A549 (cell line): ENCODE results near the gene CDKN3. TPM values are rescaled to one million over a fixed set of nuclear protein-coding genes. Genes with fewer than 3 reads are reported as not detected.

Experiments
- ATAC-seq, 2 experiments: fragments of 200-7000 bp in 1 of 2; fragments of >200 bp in 1 of 2; cut with Nextera tagmentation in 1 of 2; cut with Tn5 transposase in 1 of 2; 3 replicates each; pipeline versions ENCODE4 v1.8.0 to v1.9.1; 2018 to 2020; ENCODE audit warnings: mild to moderate bottlenecking in 1 of 2, moderate library complexity in 1 of 2
- CTCF ChIA-PET: fragments of 300-600 bp; sonication (Branson Sonifier 250); formaldehyde crosslinking; extraction: SDS; loops from one replicate; lab custom pipeline; 2021; ENCODE audit warnings: antibody characterized with exemption, inconsistent platforms; lab: Yijun Ruan, JAX
- POLR2A ChIA-PET: fragments of 350-600 bp; formaldehyde crosslinking; extraction: SDS; loops from one replicate; lab custom pipeline; 2021; ENCODE audit warnings: antibody characterized with exemption, inconsistent platforms; lab: Yijun Ruan, JAX
- DNase-seq, 2 experiments: peaks; one replicate each; pipeline versions ENCODE4 v3.0.0 to v3.0.0-alpha.2; 2011 to 2016; ENCODE audit warnings: low read depth in 1 of 2, low spot score in 1 of 2
- FAIRE-seq: peaks from 2 replicates; lab custom pipeline; 2011; peaks lifted over from hg19 to GRCh38; lab: Jason Lieb, UNC
- H3K27ac ChIP-seq, 2 experiments: fragments of >200 bp; sonication (Bioruptor Twin); formaldehyde crosslinking; 3 replicates each; pipeline ENCODE4 v1.5.1; 2016 to 2017
- H3K4me1 ChIP-seq: fragments of >200 bp; sonication (Bioruptor Twin); formaldehyde crosslinking; 3 replicates; pipeline ENCODE4 v1.6.1; 2016
- H3K4me2 ChIP-seq: fragments of >200 bp; sonication (Bioruptor Twin); formaldehyde crosslinking; 3 replicates; pipeline ENCODE4 v1.6.1; 2016
- H3K4me3 ChIP-seq: fragments of >200 bp; sonication (Bioruptor Twin); formaldehyde crosslinking; 3 replicates; pipeline ENCODE4 v1.5.1; 2016
- H3K9me3 ChIP-seq: fragments of >200 bp; sonication (Bioruptor Twin); formaldehyde crosslinking; 3 replicates; pipeline ENCODE4 v1.6.1; 2016
- BCL3 ChIP-seq: fragments of >200 bp; sonication (Bioruptor Twin); formaldehyde crosslinking; IDR thresholded peaks from 3 replicates; pipeline ENCODE4 v1.6.1; 2016
- CBX2 ChIP-seq: fragments of 200-600 bp; sonication (generic); IDR thresholded peaks from 2 replicates; pipeline ENCODE4 v1.6.1; 2016; ENCODE audit warnings: low read depth, mild to moderate bottlenecking, borderline replicate concordance
- CBX8 ChIP-seq: fragments of 200-600 bp; sonication (generic); IDR thresholded peaks from 2 replicates; pipeline ENCODE4 v1.6.1; 2016
- CEBPB ChIP-seq, 2 experiments: fragments of >200 bp in 1 of 2; sonication (Bioruptor Twin) in 1 of 2; formaldehyde crosslinking in 1 of 2; IDR thresholded peaks; 2 replicates each; pipeline ENCODE4 v1.6.1; 2012 to 2016
- CHD2 ChIP-seq: fragments of 150-350 bp; IDR thresholded peaks from 2 replicates; pipeline ENCODE4 v1.6.1; 2014; ENCODE audit warnings: low read length; ENCODE audit not compliant: partially characterized antibody
- E2F6 ChIP-seq: IDR thresholded peaks from 2 replicates; pipeline ENCODE4 v1.6.1; 2012; ENCODE audit warnings: low read depth, borderline replicate concordance
- EHF ChIP-seq: fragments of 250-450 bp; sonication (Bioruptor Pico); IDR thresholded peaks from 2 replicates; pipeline ENCODE4 v1.5.0; 2020; ENCODE audit warnings: mild to moderate bottlenecking
- EP300 ChIP-seq, 2 experiments: fragments of >200 bp; sonication (Bioruptor Twin); formaldehyde crosslinking; IDR thresholded peaks; 2 replicates in 1 of 2; 3 replicates in 1 of 2; pipeline ENCODE4 v1.6.1; 2016 to 2017
- ESRRA ChIP-seq: fragments of 150-350 bp; IDR thresholded peaks from 2 replicates; pipeline ENCODE4 v1.6.1; 2014; ENCODE audit warnings: mild to moderate bottlenecking, low read length, borderline replicate concordance
- FOXS1 ChIP-seq: fragments of 250-450 bp; sonication (Bioruptor Pico); IDR thresholded peaks from 2 replicates; pipeline ENCODE4 v1.5.0; 2020; ENCODE audit warnings: mild to moderate bottlenecking, moderate library complexity
- GATA3 ChIP-seq: IDR thresholded peaks from 2 replicates; pipeline ENCODE4 v1.6.1; 2012; ENCODE audit warnings: borderline replicate concordance
- HES2 ChIP-seq: fragments of >200 bp; sonication (Bioruptor Twin); formaldehyde crosslinking; IDR thresholded peaks from 2 replicates; pipeline ENCODE4 v1.6.1; 2016
- HMGXB4 ChIP-seq: fragments of 250-450 bp; sonication (Bioruptor Pico); IDR thresholded peaks from 2 replicates; pipeline ENCODE4 v1.5.0; 2021; ENCODE audit warnings: mild to moderate bottlenecking, moderate library complexity, borderline replicate concordance
- HOXB13 ChIP-seq: fragments of 250-450 bp; sonication (Bioruptor Pico); IDR thresholded peaks from 2 replicates; pipeline ENCODE4 v1.5.0; 2020; ENCODE audit warnings: low read depth, mild to moderate bottlenecking, moderate library complexity
- HOXB5 ChIP-seq: fragments of 250-450 bp; sonication (Bioruptor Pico); IDR thresholded peaks from 2 replicates; pipeline ENCODE4 v1.5.0; 2020; ENCODE audit warnings: mild to moderate bottlenecking, moderate library complexity
- JUN ChIP-seq, 2 experiments: fragments of >200 bp; sonication (Bioruptor Twin); formaldehyde crosslinking; IDR thresholded peaks; 2 replicates in 1 of 2; 3 replicates in 1 of 2; pipeline ENCODE4 v1.6.1; 2016 to 2017
- JUNB ChIP-seq: fragments of >200 bp; sonication (Bioruptor Twin); formaldehyde crosslinking; IDR thresholded peaks from 2 replicates; pipeline ENCODE4 v1.6.1; 2016
- KDM5A ChIP-seq: fragments of 200-600 bp; sonication (generic); IDR thresholded peaks from 2 replicates; pipeline ENCODE4 v1.6.1; 2016; ENCODE audit warnings: antibody characterized with exemption, mild to moderate bottlenecking
- MAX ChIP-seq: IDR thresholded peaks from 2 replicates; pipeline ENCODE4 v1.6.1; 2012
- MAZ ChIP-seq: fragments of 150-350 bp; IDR thresholded peaks from 2 replicates; pipeline ENCODE4 v1.6.1; 2014; ENCODE audit warnings: antibody characterized with exemption, low read depth, low read length, borderline replicate concordance
- NR3C1 ChIP-seq: fragments of >200 bp; sonication (Bioruptor Twin); formaldehyde crosslinking; IDR thresholded peaks from 3 replicates; pipeline ENCODE4 v1.6.1; 2017
- PBX3 ChIP-seq: IDR thresholded peaks from 2 replicates; pipeline ENCODE4 v1.6.1; 2012
- PHF8 ChIP-seq: fragments of 200-600 bp; sonication (generic); IDR thresholded peaks from 2 replicates; pipeline ENCODE4 v1.6.1; 2016; ENCODE audit warnings: low read depth, mild to moderate bottlenecking, antibody characterized with exemption, moderate library complexity, borderline replicate concordance
- POLR2A ChIP-seq: IDR thresholded peaks from 2 replicates; pipeline ENCODE4 v1.6.1; 2012; ENCODE audit warnings: mild to moderate bottlenecking, low read length
- POLR2AphosphoS2 ChIP-seq: conservative IDR thresholded peaks from 2 replicates; pipeline ENCODE4 v1.6.1; 2012; ENCODE audit warnings: low read length, improper control_type of control experiment, inconsistent platforms
- RAD21 ChIP-seq, 2 experiments: fragments of >200 bp in 1 of 2; sonication (Bioruptor Twin) in 1 of 2; formaldehyde crosslinking in 1 of 2; IDR thresholded peaks in 1 of 2; conservative IDR thresholded peaks in 1 of 2; 2 replicates in 1 of 2; 3 replicates in 1 of 2; pipeline ENCODE4 v1.6.1; 2012 to 2018; ENCODE audit warnings: inconsistent platforms in 1 of 2
- RARB ChIP-seq: fragments of 250-450 bp; sonication (Bioruptor Pico); IDR thresholded peaks from 2 replicates; pipeline ENCODE4 v1.8.0; 2021; ENCODE audit warnings: mild to moderate bottlenecking, moderate library complexity
- RCOR1 ChIP-seq: fragments of 150-350 bp; IDR thresholded peaks from 2 replicates; pipeline ENCODE4 v1.6.1; 2014; ENCODE audit warnings: antibody characterized with exemption, low read length, low read depth
- RFX5 ChIP-seq: fragments of 450-650 bp; IDR thresholded peaks from 2 replicates; pipeline ENCODE4 v1.7.1; 2014; ENCODE audit warnings: antibody characterized with exemption, mild to moderate bottlenecking, moderate library complexity
- RNF2 ChIP-seq: fragments of 200-600 bp; sonication (generic); IDR thresholded peaks from 2 replicates; pipeline ENCODE4 v1.6.1; 2016; ENCODE audit warnings: low read depth, mild to moderate bottlenecking, antibody characterized with exemption, moderate library complexity, borderline replicate concordance
- SREBF2 ChIP-seq: fragments of 450-650 bp; IDR thresholded peaks from 2 replicates; pipeline ENCODE4 v1.6.1; 2014; ENCODE audit warnings: mild to moderate bottlenecking, moderate library complexity
- TP53 ChIP-seq: fragments of 250-450 bp; sonication (Bioruptor Pico); IDR thresholded peaks from 2 replicates; pipeline ENCODE4 v1.5.0; 2021; ENCODE audit warnings: mild to moderate bottlenecking, moderate library complexity
- USF2 ChIP-seq: fragments of 450-650 bp; IDR thresholded peaks from 2 replicates; pipeline ENCODE4 v1.6.1; 2014; ENCODE audit warnings: antibody characterized with exemption
- ZFP36 ChIP-seq: fragments of 450-650 bp; IDR thresholded peaks from 2 replicates; pipeline ENCODE4 v1.6.1; 2014; ENCODE audit warnings: borderline replicate concordance; ENCODE audit not compliant: partially characterized antibody
- WGBS: methylation state at CpG from one replicate; pipeline ENCODE4 v1.1.6; 2017; ENCODE audit errors: missing lambda C conversion rate; 5-methylcytosine and 5-hydroxymethylcytosine counted together
- polyA minus RNA-seq: library from RNA; depleted of rRNA, polyadenylated mRNA; stranded (reverse); fragments of >200 nt; gene quantifications from 2 replicates; pipeline ENCODE4 v1.2.3, GENCODE V29; 2011; rRNA and poly(A)+ RNA removed
- polyA plus RNA-seq, 4 experiments: library from polyadenylated mRNA; depleted of rRNA in 3 of 4; stranded (reverse); fragments of >200 nt; fragmentation: RNase III in 1 of 4; extraction: RNeasy Plus Mini Kit Qiagen cat#74134 plus additional on column Dnase treatment in 1 of 4; gene quantifications; 2 replicates in 3 of 4; 3 replicates in 1 of 4; pipeline ENCODE4 v1.2.3, GENCODE V29; 2011 to 2017

Gene CDKN3
- polyA plus RNA-seq (2011; rRNA removed) (142 and 154 TPM in 2 replicates), polyA plus RNA-seq (2017; fragmentation: RNase III; extraction: RNeasy Plus Mini Kit Qiagen cat#74134 plus additional on column Dnase treatment) (62.7 to 78.5 TPM (median 67.4 TPM) in 3 replicates), polyA minus RNA-seq (22.6 and 30.9 TPM in 2 replicates)
- 73.7 and 84.9 TPM in 2 replicates for polyA plus RNA-seq (2012; cell fraction: cytosol; rRNA removed)
- polyA plus RNA-seq (2012; cell fraction: nucleus; rRNA removed): 15.3 and 23.7 TPM in 2 replicates

GRCh38 chr14:54396493-54397335 is at the start of gene CDKN3:
TSS of gene CDKN3 (plus strand) at chr14:54397007. CDS start at chr14:54397069, 62 bp downstream.
- peak; percentile 98 for ATAC-seq
- peak within 1 kb of the TSS; percentile 81 to 93 for H3K27ac ChIP-seq
- H3K4me1 ChIP-seq: peaks cover 28% of the 10 kb centered on the region
- TF ChIP-seq EP300 (IDR thresholded peaks at IDR 0.05) (no peak), RARB (CRISPR knock-in tag) (no peak), TP53 (CRISPR knock-in tag) (no peak), E2F6 (peak; percentile 69), CEBPB (IDR thresholded peaks at IDR 0.05) (no peak), JUNB (no peak), GATA3 (0 out of 2 replicates have a peak, but pooled peaks have one; percentile 22), BCL3 (0 out of 3 replicates have a peak, but pooled peaks have one; percentile 34), USF2 (no peak), RCOR1 (no peak), RFX5 (peak; percentile 70; the same call in 1 of the 2 replicates), CBX2 (no peak), RAD21 (conservative IDR thresholded peaks at IDR 0.05 in 1 of 2, IDR thresholded peaks at IDR 0.05 in 1 of 2) (no peak), HOXB5 (CRISPR knock-in tag) (0 out of 2 replicates have a peak, but pooled peaks have one; percentile 43), HMGXB4 (no peak), HOXB13 (no peak), CHD2 (no peak), CBX8 (no peak), HES2 (no peak), EHF (CRISPR knock-in tag) (no peak), POLR2AphosphoS2 (no peak), KDM5A (no peak), PBX3 (no peak; the same call in 1 of the 2 replicates), MAZ (no peak), ESRRA (no peak), FOXS1 (CRISPR knock-in tag) (no peak), RNF2 (0 out of 2 replicates have a peak, but pooled peaks have one; percentile 37), JUN (IDR thresholded peaks at IDR 0.05) (peak in 1 of 2 experiments; percentile 50; a peak in 1 of 5 replicates), ZFP36 (no peak), SREBF2 (no peak), PHF8 (peak; percentile 85; the same call in 1 of the 2 replicates), POLR2A (peak; percentile 89), MAX (peak; percentile 64), NR3C1 (no peak)
- WGBS: under 1% methylated on average over 53 of the region's 76 CpGs
- POLR2A ChIA-PET: interaction anchor here (0.8 to 1.5 kb wide), 3 partner anchors 15 to 113 kb away, joined by 3 read pairs; partner anchors contain the start of gene CGRRF1
- H3K9me3 ChIP-seq: no peaks in the 10 kb centered on the region
- no peak for FAIRE-seq
- H3K4me3 ChIP-seq: peak within 1 kb of the TSS; percentile 78
- DNase-seq: peak; percentile 97 to 99
- CTCF ChIA-PET: interaction anchor here (0.7 to 3.2 kb wide), 13 partner anchors 14 to 1976 kb away, joined by 3 to 13 read pairs (median 3); no protein-coding TSS in a partner anchor
- H3K4me2 ChIP-seq: peak within 1 kb of the TSS; percentile 96
